ENCODE data around the gene STAB2.

The STAB2 gene

GRCh38 chr12:103743788-103744187, 156.7 kb downstream of the STAB2 start:
- H3K4me1 ChIP-seq (ENCODE audit: insufficient read depth, poor library complexity, severe bottlenecking) = peaks cover 4% of the 10 kb centered on the region
- H3K4me3 ChIP-seq (ENCODE audit: severe bottlenecking) = no peak overlapping the region
- ATAC-seq (ENCODE audit: low read depth) (no peak), DNase-seq (ENCODE audit: low spot score) (no peak)
- no peaks in the 10 kb centered on the region for H3K27me3 ChIP-seq (ENCODE audit: insufficient read depth, poor library complexity, severe bottlenecking)
- H3K27ac ChIP-seq (ENCODE audit: poor library complexity, severe bottlenecking) = no peak overlapping the region
- H3K36me3 ChIP-seq (ENCODE audit: low read depth) = no peaks in the 10 kb centered on the region
- TF ChIP-seq CTCF (IDR thresholded peaks at IDR 0.05; ENCODE audit: poor library complexity, severe bottlenecking) = no peak
- no peaks in the 10 kb centered on the region for H3K9me3 ChIP-seq (ENCODE audit: severe bottlenecking)

- ATAC-seq (ENCODE audit: low read depth) (no peak), DNase-seq (ENCODE audit: low spot score) (no peak)
- H3K27ac ChIP-seq (ENCODE audit: poor library complexity, severe bottlenecking) = no peak overlapping the region
- H3K27me3 ChIP-seq (ENCODE audit: insufficient read depth, poor library complexity, severe bottlenecking) = no peaks in the 10 kb centered on the region
- H3K36me3 ChIP-seq (ENCODE audit: low read depth) = no peaks in the 10 kb centered on the region
- no peak overlapping the region for H3K4me3 ChIP-seq (ENCODE audit: severe bottlenecking)
- H3K4me1 ChIP-seq (ENCODE audit: insufficient read depth, poor library complexity, severe bottlenecking) = peaks cover 4% of the 10 kb centered on the region
- no peak for TF ChIP-seq CTCF (IDR thresholded peaks at IDR 0.05; ENCODE audit: poor library complexity, severe bottlenecking)
- no peaks in the 10 kb centered on the region for H3K9me3 ChIP-seq (ENCODE audit: severe bottlenecking)
Observed at GRCh38 chr12:103745962-103746361, 158.9 kb downstream of the STAB2 start.

- H3K9me3 ChIP-seq (ENCODE audit: severe bottlenecking) = no peaks in the 10 kb centered on the region
- no peaks in the 10 kb centered on the region for H3K4me1 ChIP-seq (ENCODE audit: insufficient read depth, poor library complexity, severe bottlenecking)
- DNase-seq (ENCODE audit: low spot score) (no peak), ATAC-seq (ENCODE audit: low read depth) (peak; percentile 83)
- H3K27ac ChIP-seq (ENCODE audit: poor library complexity, severe bottlenecking) = no peak overlapping the region
- TF ChIP-seq CTCF (IDR thresholded peaks at IDR 0.05; ENCODE audit: poor library complexity, severe bottlenecking) = no peak
- H3K27me3 ChIP-seq (ENCODE audit: insufficient read depth, poor library complexity, severe bottlenecking) = no peaks in the 10 kb centered on the region
- H3K36me3 ChIP-seq (ENCODE audit: low read depth) = no peaks in the 10 kb centered on the region
- no peak overlapping the region for H3K4me3 ChIP-seq (ENCODE audit: severe bottlenecking)
Observed at GRCh38 chr12:103748002-103748401, 160.9 kb downstream of the STAB2 start.

- TF ChIP-seq CTCF (IDR thresholded peaks at IDR 0.05; ENCODE audit: poor library complexity, severe bottlenecking) = no peak
- no peak overlapping the region for H3K27ac ChIP-seq (ENCODE audit: poor library complexity, severe bottlenecking)
- no peaks in the 10 kb centered on the region for H3K4me1 ChIP-seq (ENCODE audit: insufficient read depth, poor library complexity, severe bottlenecking)
- DNase-seq (ENCODE audit: low spot score) (no peak), ATAC-seq (ENCODE audit: low read depth) (no peak)
- no peak overlapping the region for H3K4me3 ChIP-seq (ENCODE audit: severe bottlenecking)
- no peaks in the 10 kb centered on the region for H3K27me3 ChIP-seq (ENCODE audit: insufficient read depth, poor library complexity, severe bottlenecking)
- no peaks in the 10 kb centered on the region for H3K9me3 ChIP-seq (ENCODE audit: severe bottlenecking)
- no peaks in the 10 kb centered on the region for H3K36me3 ChIP-seq (ENCODE audit: low read depth)
Observed at GRCh38 chr12:103748875-103749274, 161.8 kb downstream of the STAB2 start.

GRCh38 chr12:103751171-103751570, 164.1 kb downstream of the STAB2 start:
- ATAC-seq (ENCODE audit: low read depth) (no peak), DNase-seq (ENCODE audit: low spot score) (no peak)
- Histone ChIP-seq H3K36me3 (ENCODE audit: low read depth) (no peaks in the 10 kb centered on the region), H3K4me1 (ENCODE audit: insufficient read depth, poor library complexity, severe bottlenecking) (no peaks in the 10 kb centered on the region), H3K27me3 (ENCODE audit: insufficient read depth, poor library complexity, severe bottlenecking) (no peaks in the 10 kb centered on the region), H3K27ac (ENCODE audit: poor library complexity, severe bottlenecking) (no peak overlapping the region), H3K9me3 (ENCODE audit: severe bottlenecking) (no peaks in the 10 kb centered on the region), H3K4me3 (ENCODE audit: severe bottlenecking) (no peak overlapping the region)
- TF ChIP-seq CTCF (IDR thresholded peaks at IDR 0.05; ENCODE audit: poor library complexity, severe bottlenecking) = no peak

All from RWPE2 (cell line).